Small intestine (tissue), 7 donors: ENCODE data around the gene POLD1. TPM values are rescaled to one million over a fixed set of nuclear protein-coding genes. Genes with fewer than 3 reads are reported as not detected.

Source experiments
- DNase-seq, 2 donors: peaks; one replicate each; pipeline versions ENCODE4 v3.0.0 to v3.0.0-alpha.2; 2013
- FAIRE-seq: peaks from 2 replicates; lab custom pipeline; 2012; peaks lifted over from hg19 to GRCh38; lab: Jason Lieb, UNC
- H3K27ac ChIP-seq, 3 donors: one replicate each; pipeline ENCODE4 v1.5.1; 2013; ENCODE audit warnings: low read length in 2 of 3, mild to moderate bottlenecking in 2 of 3, control low read depth in 1 of 3, inconsistent platforms in 1 of 3, low read depth in 1 of 3, moderate library complexity in 1 of 3
- H3K27me3 ChIP-seq, 3 donors: one replicate each; pipeline ENCODE4 v1.6.1; 2013; ENCODE audit warnings: low read length in 3 of 3, inconsistent platforms in 1 of 3; ENCODE audit not compliant: control insufficient read depth in 3 of 3, insufficient read depth in 3 of 3
- H3K36me3 ChIP-seq, 3 donors: one replicate each; pipeline ENCODE4 v1.6.1; 2013; ENCODE audit warnings: low read length in 3 of 3, inconsistent platforms in 1 of 3, low read depth in 1 of 3, mild to moderate bottlenecking in 1 of 3, moderate library complexity in 1 of 3; ENCODE audit not compliant: control insufficient read depth in 3 of 3, insufficient read depth in 2 of 3
- H3K4me1 ChIP-seq, 3 donors: one replicate each; pipeline ENCODE4 v1.6.1; 2013; ENCODE audit warnings: low read length in 2 of 3, inconsistent platforms in 1 of 3, low read depth in 1 of 3, mild to moderate bottlenecking in 1 of 3, moderate library complexity in 1 of 3; ENCODE audit not compliant: control insufficient read depth in 3 of 3, insufficient read depth in 2 of 3
- H3K4me3 ChIP-seq, 3 donors: one replicate each; pipeline ENCODE4 v1.5.1; 2013; ENCODE audit warnings: low read length in 3 of 3, control low read depth in 1 of 3, inconsistent platforms in 1 of 3, low read depth in 1 of 3, mild to moderate bottlenecking in 1 of 3, moderate library complexity in 1 of 3
- H3K9me3 ChIP-seq, 2 donors: one replicate each; pipeline ENCODE4 v1.6.1; 2013; ENCODE audit warnings: low read depth in 1 of 2, low read length in 1 of 2; ENCODE audit not compliant: control insufficient read depth in 2 of 2, insufficient read depth in 1 of 2
- WGBS, 3 donors: extraction: QIAGEN DNeasy Blood & Tissue Kit; methylation state at CpG; one replicate each; pipeline ENCODE4 v1.1.7; 2013; 5-methylcytosine and 5-hydroxymethylcytosine counted together
- polyA plus RNA-seq, 4 donors: library from polyadenylated mRNA; stranded (reverse) in 3 of 4; unstranded in 1 of 4; fragments of 200-250 nt in 3 of 4; fragments of 120-200 nt in 1 of 4; gene quantifications; one replicate each; pipeline versions ENCODE4 v1.2.1 to v1.2.3, GENCODE V29; 2013
- donor health status: healthy with polysubstance abuse.
- donor health status: control.
- donor health status: control.
- donor health status: Bipolar disorder and iron deficiency.
- donor health status: healthy.

POLD1 gene
- polyA plus RNA-seq, 4 donors = 25.0 to 34.0 (median 30.6) TPM

DNA sequence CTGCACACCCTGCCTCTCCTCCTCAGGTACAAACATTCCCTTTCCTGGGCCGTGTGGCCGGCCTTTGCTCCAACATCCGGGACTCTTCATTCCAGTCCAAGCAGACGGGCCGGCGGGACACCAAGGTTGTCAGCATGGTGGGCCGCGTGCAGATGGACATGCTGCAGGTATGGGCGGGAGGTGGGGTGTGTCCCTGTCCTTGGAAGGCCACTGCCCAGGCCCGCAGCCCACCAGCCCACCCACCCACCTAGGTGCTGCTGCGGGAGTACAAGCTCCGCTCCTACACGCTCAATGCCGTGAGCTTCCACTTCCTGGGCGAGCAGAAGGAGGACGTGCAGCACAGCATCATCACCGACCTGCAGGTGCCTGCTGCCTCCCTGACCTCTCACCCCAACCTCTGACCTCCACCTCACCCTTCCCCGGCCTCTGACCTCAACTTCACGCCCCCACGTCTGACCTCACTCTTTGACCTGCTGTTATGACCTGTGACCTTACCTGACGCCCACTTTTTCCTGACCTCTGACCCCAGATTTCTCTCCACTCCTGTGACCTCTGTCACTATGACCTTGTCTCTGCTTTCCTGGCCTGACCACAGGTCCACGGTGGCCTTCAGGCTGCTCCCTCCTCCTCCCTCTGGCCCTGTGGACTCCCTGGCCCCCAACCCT lies 22.1 kb downstream of the POLD1 start:
- no peaks in the 10 kb centered on the region for H3K27me3 ChIP-seq
- WGBS, 3 donors = 90 to 92% (median 90%) methylated on average over 21 to 22 of the region's 22 CpGs
- FAIRE-seq (no peak), DNase-seq (no peak)
- H3K36me3 ChIP-seq = peaks cover 0 to 66% (median 3%) of the 10 kb centered on the region in 3 donors
- no peak overlapping the region for H3K4me3 ChIP-seq
- H3K4me1 ChIP-seq = peaks cover 0 to 12% (median 4%) of the 10 kb centered on the region in 3 donors
- no peaks in the 10 kb centered on the region for H3K9me3 ChIP-seq
- H3K27ac ChIP-seq = no peak overlapping the region

DNA sequence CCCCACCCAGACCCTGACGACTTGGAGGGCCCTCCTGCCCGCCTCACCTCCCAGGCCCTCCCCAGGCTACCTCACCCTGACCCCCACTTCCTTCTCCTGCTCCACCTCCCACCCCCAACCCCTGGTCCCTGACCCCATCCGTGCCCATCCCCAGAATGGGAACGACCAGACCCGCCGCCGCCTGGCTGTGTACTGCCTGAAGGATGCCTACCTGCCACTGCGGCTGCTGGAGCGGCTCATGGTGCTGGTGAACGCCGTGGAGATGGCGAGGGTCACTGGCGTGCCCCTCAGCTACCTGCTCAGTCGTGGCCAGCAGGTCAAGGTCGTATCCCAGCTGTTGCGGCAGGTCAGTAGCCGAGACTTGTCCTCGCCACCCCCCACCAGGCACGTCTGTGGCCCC lies 22.7 kb downstream of the POLD1 start:
- WGBS, 3 donors = 94 to 96% (median 95%) methylated on average over 19 of the region's 19 CpGs
- Histone ChIP-seq H3K27me3 (no peaks in the 10 kb centered on the region), H3K4me3 (no peak overlapping the region), H3K36me3 (peaks cover 0 to 61% (median 3%) of the 10 kb centered on the region in 3 donors), H3K9me3 (no peaks in the 10 kb centered on the region), H3K27ac (no peak overlapping the region), H3K4me1 (peaks cover 0 to 14% (median 4%) of the 10 kb centered on the region in 3 donors)
- DNase-seq (no peak), FAIRE-seq (no peak)

DNA sequence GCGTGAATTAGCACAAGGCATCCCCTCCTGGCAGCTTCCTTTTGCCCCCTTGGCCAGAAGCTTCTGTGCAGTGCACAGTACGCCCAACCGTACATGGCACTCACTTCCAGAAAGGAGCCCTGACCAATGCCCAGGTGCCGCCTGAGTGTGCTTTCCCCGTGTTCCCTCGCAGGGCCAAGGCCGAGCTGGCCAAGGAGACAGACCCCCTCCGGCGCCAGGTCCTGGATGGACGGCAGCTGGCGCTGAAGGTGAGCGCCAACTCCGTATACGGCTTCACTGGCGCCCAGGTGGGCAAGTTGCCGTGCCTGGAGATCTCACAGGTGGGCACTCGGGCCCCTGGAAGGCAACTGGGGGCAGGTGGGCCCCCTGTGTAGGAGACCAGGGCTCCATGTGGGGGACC lies 25.2 kb downstream of the POLD1 start:
- peaks cover 0 to 14% (median 4%) of the 10 kb centered on the region in 3 donors for H3K4me1 ChIP-seq
- H3K9me3 ChIP-seq = no peaks in the 10 kb centered on the region
- WGBS, 3 donors = 96 to 97% (median 96%) methylated on average over 17 of the region's 17 CpGs
- H3K36me3 ChIP-seq = peaks cover 0 to 49% (median 0%) of the 10 kb centered on the region in 3 donors
- no peaks in the 10 kb centered on the region for H3K27me3 ChIP-seq
- FAIRE-seq (no peak), DNase-seq (no peak)
- no peak overlapping the region for H3K4me3 ChIP-seq
- no peak overlapping the region for H3K27ac ChIP-seq

DNA sequence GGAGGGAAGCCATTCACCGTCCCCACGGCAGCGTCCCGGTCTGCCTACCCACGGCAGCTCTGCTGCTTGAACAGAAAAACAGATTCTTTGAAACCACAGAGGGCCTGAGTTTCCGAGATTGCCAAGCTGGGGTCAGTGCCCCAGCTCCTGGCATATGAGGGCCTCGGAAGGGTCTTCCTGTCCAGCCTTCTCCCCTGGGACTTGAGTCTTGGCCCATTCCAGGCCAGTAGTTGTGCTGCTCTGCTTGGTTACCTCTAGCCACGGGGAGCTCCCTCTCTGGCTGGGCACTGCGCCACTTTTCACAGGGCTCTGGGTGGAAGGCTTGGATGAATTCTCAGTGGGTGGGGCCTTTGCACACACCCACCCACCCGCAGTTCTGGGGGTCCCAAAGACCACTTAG lies 26.0 kb downstream of the POLD1 start:
- DNase-seq = no peak
- Histone ChIP-seq H3K27ac (peak overlapping the region in 1 of 3 donors; percentile 29), H3K4me1 (peaks cover 0 to 22% (median 4%) of the 10 kb centered on the region in 3 donors), H3K9me3 (no peaks in the 10 kb centered on the region), H3K4me3 (no peak overlapping the region), H3K36me3 (peaks cover 0 to 49% (median 0%) of the 10 kb centered on the region in 3 donors), H3K27me3 (no peaks in the 10 kb centered on the region)
- no peak for FAIRE-seq
- WGBS, 3 donors = 77 to 83% (median 78%) methylated on average over 10 of the region's 10 CpGs

DNA sequence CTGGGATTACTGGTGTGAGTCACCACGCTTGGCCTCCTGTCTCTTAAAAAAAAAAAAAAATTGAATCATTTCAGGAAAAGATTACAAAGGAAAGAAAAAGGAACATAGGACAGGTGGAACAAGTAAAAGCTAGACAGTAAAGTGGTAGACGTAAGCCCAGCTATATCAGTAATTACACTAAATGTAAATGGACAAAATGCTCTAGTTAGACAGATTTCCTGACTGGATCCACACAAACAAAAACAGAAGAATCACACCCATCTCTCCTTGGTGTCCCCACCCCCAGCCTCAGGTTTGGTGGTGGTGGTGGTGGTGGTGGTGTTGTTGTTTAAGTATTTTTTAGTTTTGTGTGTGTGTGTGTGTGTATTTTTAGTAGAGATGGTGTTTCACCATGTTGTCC lies 28.3 kb downstream of the POLD1 start:
- 87 to 98% (median 94%) methylated on average over 2 of the region's 2 CpGs for WGBS, 3 donors
- DNase-seq = no peak
- no peak for FAIRE-seq

DNA sequence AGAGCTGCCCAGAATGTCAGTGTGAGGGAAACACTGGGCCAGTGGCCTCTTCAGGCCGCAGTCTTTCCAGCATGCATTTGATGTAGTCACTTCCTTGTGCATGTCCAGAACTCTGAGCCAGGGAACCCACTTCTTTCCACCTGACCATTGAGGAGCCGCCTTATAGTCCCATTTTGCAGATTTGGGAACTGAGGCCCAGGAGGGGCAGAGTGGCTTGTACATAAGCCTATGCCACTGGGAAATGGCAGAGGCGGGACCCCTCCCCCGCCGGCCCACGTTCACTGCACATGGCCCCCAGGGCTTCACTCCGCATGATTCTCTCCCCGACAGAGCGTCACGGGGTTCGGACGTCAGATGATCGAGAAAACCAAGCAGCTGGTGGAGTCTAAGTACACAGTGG lies 28.9 kb downstream of the POLD1 start:
- 95 to 97% (median 95%) methylated on average over 11 to 13 of the region's 13 CpGs for WGBS, 3 donors
- no peak for FAIRE-seq
- H3K27ac ChIP-seq = no peak overlapping the region
- H3K9me3 ChIP-seq = no peaks in the 10 kb centered on the region
- H3K27me3 ChIP-seq = peaks cover 0 to 6% (median 0%) of the 10 kb centered on the region in 3 donors
- no peak overlapping the region for H3K4me3 ChIP-seq
- peaks cover 0 to 41% (median 4%) of the 10 kb centered on the region in 3 donors for H3K4me1 ChIP-seq
- no peak for DNase-seq
- H3K36me3 ChIP-seq = peaks cover 0 to 31% (median 0%) of the 10 kb centered on the region in 3 donors

More for the DNA sequence above, 28.3 kb downstream of the POLD1 start:
- Histone ChIP-seq H3K9me3 (no peaks in the 10 kb centered on the region), H3K27ac (no peak overlapping the region), H3K4me3 (no peak overlapping the region), H3K27me3 (no peaks in the 10 kb centered on the region), H3K36me3 (peaks cover 0 to 31% (median 0%) of the 10 kb centered on the region in 3 donors), H3K4me1 (peaks cover 0 to 40% (median 4%) of the 10 kb centered on the region in 3 donors)

DNA sequence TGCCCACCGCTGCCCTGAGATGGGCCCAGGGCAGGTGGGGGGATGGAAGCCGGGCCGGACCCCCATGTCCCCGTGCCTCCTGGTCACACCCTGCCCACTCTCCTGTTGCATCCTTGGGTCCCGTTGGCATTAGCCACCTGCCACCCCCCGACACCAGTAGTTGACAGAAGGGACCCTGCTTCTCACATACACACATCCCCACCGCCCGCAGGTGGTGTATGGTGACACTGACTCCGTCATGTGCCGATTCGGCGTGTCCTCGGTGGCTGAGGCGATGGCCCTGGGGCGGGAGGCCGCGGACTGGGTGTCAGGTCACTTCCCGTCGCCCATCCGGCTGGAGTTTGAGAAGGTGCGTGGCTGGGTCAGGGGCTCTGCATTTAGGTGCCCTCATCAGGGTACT lies 29.4 kb downstream of the POLD1 start:
- WGBS, 3 donors = 93 to 97% (median 96%) methylated on average over 19 to 21 of the region's 21 CpGs
- DNase-seq = no peak
- H3K27ac ChIP-seq = no peak overlapping the region
- peaks cover 0 to 41% (median 4%) of the 10 kb centered on the region in 3 donors for H3K4me1 ChIP-seq
- no peak overlapping the region for H3K4me3 ChIP-seq
- FAIRE-seq = no peak
- no peaks in the 10 kb centered on the region for H3K9me3 ChIP-seq
- H3K27me3 ChIP-seq = peaks cover 0 to 10% (median 0%) of the 10 kb centered on the region in 3 donors
- peaks cover 0 to 28% (median 0%) of the 10 kb centered on the region in 3 donors for H3K36me3 ChIP-seq

DNA sequence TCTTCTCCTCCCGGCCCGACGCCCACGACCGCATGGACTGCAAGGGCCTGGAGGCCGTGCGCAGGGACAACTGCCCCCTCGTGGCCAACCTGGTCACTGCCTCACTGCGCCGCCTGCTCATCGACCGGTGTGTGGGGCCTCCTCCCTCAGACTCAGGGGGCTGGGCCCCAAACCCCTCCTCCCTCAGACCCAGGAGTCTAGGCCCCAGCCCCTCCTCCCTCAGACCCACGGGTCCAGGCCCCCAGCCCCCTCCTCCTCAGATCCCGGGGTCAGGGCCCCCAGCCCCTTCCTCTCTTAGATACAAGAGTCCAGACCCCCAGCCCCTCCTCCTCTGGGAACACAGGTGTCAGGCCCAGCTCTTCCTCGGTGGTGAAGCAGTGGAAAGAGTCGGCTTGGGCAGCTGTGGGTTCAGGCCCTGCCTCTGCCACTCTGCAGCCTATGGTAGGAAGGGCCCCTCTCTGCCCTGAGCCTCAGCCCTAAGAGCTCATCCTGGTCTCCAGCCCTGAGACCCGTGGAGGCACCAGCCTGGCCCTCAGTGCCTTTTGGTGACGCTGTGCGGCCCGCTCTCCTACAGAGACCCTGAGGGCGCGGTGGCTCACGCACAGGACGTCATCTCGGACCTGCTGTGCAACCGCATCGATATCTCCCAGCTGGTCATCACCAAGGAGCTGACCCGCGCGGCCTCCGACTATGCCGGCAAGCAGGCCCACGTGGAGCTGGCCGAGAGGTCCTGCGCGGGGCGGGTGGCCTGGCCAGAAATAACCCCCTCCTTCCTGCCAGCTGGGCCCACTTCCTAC lies 30.9 kb downstream of the POLD1 start:
- Histone ChIP-seq H3K36me3 (peaks cover 0 to 13% (median 0%) of the 10 kb centered on the region in 3 donors), H3K4me1 (peaks cover 0 to 40% (median 4%) of the 10 kb centered on the region in 3 donors), H3K9me3 (no peaks in the 10 kb centered on the region), H3K27me3 (peaks cover 0 to 25% (median 4%) of the 10 kb centered on the region in 3 donors), H3K27ac (peak overlapping the region in 2 of 3 donors; percentile 51 to 61), H3K4me3 (no peak overlapping the region)
- 47 to 55% (median 50%) methylated on average over 37 of the region's 37 CpGs for WGBS, 3 donors
- DNase-seq = peak; percentile 57 to 86
- no peak for FAIRE-seq
